GM18870 (cell line): Measurements from ENCODE around the gene LIX1L.
A peak's percentile ranks its signal among the peaks of the same experiment; 100 is the strongest.

ENCODE experiments used
- ATAC-seq: cut with Tn5 transposase; IDR thresholded peaks from one replicate; pipeline ENCODE4 v1.9.1; 2021; ENCODE audit warnings: moderate library complexity; ENCODE audit not compliant: unreplicated experiment

The LIX1L gene

GRCh38 chr1:145985502-145986439 is 28.0 kb upstream of the LIX1L start:
- ATAC-seq, result no peak

DNA sequence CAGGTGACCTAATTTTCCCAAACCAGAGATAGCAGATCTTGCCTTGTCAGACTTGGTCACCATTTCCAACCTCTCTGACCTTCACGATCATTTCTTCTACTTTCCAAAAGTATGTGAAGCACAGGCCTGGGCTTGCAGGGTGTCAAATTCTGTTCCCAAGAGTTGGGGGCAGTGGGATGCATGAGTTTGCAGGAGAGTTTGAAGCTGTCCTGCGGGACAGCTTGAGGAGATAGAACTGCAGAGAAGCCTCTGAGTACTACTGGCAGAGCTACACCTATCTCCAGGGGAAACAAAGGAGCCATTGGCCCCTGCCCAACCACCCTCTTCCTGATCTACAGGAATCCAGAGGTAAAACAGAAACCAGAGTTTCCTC is 27.3 kb upstream of the LIX1L start:
- ATAC-seq, result no peak

GRCh38 chr1:145983960-145984830 is 26.4 kb upstream of the LIX1L start:
- ATAC-seq, result no peak

GRCh38 chr1:145983206-145983675 is 25.4 kb upstream of the LIX1L start:
- no peak for ATAC-seq

- no peak for ATAC-seq
Measured at GRCh38 chr1:145982010-145982723, 24.4 kb upstream of the LIX1L start.

- no peak for ATAC-seq
Measured at GRCh38 chr1:145980457-145980994, 22.7 kb upstream of the LIX1L start.

GRCh38 chr1:145979746-145980456 is 22.1 kb upstream of the LIX1L start:
- no peak for ATAC-seq

GRCh38 chr1:145978854-145979745 is 21.3 kb upstream of the LIX1L start:
- peak; percentile 82 for ATAC-seq

- no peak for ATAC-seq
Measured at GRCh38 chr1:145978471-145978853, 20.6 kb upstream of the LIX1L start.

DNA sequence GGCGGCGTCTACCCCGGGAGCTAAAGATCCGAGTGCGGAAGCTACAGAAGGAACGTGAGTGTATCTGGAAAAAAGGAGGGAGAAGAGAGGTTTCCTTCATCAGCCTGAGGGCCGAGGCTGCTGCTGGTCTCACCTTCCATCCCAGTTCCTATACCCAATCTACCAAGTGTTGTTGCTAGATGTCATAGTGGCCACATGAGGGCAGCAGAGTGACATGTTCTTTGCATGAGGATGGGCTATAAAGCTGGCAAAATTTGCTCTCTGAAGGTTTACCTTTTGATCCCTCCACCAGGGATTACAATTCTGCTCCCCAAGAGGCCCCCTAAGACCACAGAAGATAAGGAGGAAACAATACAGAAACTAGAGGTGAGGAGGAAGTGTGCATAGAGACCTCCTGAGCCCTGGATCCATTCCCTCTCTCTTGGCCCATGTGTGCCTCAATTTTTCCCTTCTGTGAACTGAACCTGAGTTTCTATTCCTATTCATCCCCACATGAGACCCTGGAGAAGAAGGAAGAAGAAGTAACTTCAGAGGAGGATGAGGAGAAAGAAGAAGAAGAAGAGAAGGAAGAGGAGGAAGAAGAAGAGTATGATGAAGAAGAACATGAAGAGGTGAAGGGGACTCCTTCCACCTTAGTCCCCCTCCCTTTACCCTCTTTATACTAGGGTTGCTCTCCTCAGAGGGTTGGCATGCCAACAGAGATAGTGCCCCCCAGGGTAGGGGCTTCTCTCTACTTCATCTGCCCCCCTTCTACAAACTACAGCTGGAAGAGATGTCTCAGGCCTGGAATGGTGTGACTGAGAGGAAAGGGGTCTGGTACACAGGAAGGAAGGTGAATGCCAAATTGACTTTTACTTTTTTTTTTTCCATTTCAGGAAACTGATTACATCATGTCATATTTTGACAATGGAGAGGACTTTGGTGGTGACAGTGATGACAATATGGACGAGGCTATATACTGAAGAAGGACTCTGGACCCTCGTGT is 20.0 kb upstream of the LIX1L start:
- peak; percentile 26 for ATAC-seq

GRCh38 chr1:145977016-145977415 is 19.2 kb upstream of the LIX1L start:
- ATAC-seq, result no peak

- ATAC-seq, result no peak
Measured at GRCh38 chr1:145975216-145975615, 17.4 kb upstream of the LIX1L start.

DNA sequence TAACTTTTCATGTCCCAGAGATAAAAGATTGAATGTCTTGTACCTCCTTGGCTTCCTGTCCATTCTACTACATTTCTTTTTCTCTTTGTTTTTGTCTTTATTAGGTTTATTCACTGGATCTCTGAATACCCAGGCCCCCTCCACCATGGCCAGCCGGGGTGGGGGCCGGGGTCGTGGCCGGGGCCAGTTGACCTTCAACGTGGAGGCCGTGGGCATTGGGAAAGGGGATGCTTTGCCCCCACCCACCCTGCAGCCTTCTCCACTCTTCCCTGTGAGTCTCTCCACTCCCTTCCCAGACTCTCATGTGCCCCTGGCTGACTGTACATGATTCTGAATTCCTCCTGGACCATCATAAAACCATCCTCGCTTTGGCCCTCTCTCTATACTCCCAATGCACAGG is 16.9 kb upstream of the LIX1L start:
- ATAC-seq, result no peak

- ATAC-seq, result no peak
Measured at GRCh38 chr1:145972580-145972979, 14.8 kb upstream of the LIX1L start.

DNA sequence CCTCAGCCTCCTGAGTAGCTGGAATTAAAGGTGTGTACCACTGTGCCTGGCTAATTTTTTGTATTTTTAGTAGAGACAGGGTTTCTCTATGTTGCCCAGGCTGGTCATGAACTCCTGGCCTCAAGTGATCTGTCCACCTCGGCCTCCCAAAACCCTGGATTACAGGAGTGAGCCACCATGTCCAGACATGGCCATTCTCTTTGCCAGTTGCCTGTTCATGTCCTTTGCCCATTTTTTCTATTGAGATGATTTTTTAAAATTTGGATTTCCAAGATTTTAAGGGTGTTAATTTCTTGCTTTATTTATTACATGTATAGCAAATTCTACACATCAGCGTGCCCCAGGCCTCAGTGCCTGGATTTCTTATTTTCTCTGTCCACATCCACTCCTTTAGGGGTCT is 9.5 kb upstream of the LIX1L start:
- ATAC-seq, result no peak

- no peak for ATAC-seq
Measured at GRCh38 chr1:145965119-145965744, 7.4 kb upstream of the LIX1L start.

DNA sequence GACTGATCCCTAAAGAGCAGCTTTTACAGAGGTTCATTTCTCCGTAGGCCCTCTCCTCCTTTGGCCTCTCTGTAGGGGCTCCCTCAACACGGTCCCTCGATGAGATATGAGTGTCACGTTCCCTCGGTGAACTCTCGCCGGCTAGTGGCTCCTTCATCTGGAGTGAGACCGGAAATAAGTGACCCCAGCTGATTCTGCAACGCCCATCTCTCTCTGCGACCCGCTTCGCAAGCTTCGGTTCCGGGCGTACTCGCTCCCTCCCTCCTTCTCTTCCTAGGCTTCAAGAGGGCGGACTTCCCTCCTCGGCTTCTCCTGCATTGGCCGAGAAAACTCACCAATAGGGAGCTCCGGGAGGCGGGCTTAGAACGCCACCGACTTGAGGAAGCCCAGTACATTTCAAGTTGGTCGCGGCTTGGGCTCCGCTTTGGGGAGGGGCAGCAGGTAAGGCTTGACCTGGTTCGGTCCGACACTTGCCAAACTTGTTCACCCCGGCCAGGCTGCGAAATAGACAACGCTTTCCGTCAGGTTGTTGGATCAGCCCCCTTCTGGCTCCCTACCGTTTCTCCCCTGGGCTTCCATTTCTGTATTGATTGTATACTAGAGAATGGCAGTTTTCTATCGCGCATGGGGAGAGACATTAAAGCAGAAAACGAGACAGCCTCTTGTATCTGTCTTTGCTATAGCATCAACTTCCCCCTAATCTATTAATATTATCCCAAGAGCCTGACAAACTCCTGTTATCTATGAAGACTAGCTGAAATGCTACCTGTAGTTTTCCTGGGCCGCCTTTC is 6.7 kb upstream of the LIX1L start, which contains the start of the genes ANKRD34A and POLR3GL:
Gene ANKRD34A (minus strand): TSS at position 248 of the 791 bp plus-strand sequence. CDS start 2,816 bp downstream, outside the sequence.
Gene POLR3GL (plus strand): TSS at position 363 of the 791 bp plus-strand sequence. CDS start 10,176 bp downstream, outside the sequence.
- peak; percentile 80 for ATAC-seq
